Spinal cord (tissue), 10 donors: ENCODE measurements around the gene LRRIQ3. TPM values are rescaled to one million over a fixed set of nuclear protein-coding genes. Genes with fewer than 3 reads are reported as not detected.
A peak's percentile ranks its signal among the peaks of the same experiment; 100 is the strongest.

Experiments
- DNase-seq, 6 donors: peaks; one replicate each; pipeline versions ENCODE4 v3.0.0 to v3.0.0-alpha.2; 2013 to 2015; ENCODE audit warnings: low spot score in 6 of 6, low read depth in 4 of 6
- H3K27ac ChIP-seq: one replicate; pipeline ENCODE4 v1.5.1; 2013; ENCODE audit warnings: low read depth, low read length, control low read depth
- H3K27me3 ChIP-seq: one replicate; pipeline ENCODE4 v1.6.1; 2013; ENCODE audit warnings: low read length; ENCODE audit not compliant: control insufficient read depth, insufficient read depth
- H3K36me3 ChIP-seq: one replicate; pipeline ENCODE4 v1.6.1; 2013; ENCODE audit warnings: low read length; ENCODE audit not compliant: control insufficient read depth, insufficient read depth
- H3K4me1 ChIP-seq: one replicate; pipeline ENCODE4 v1.6.1; 2013; ENCODE audit warnings: low read length; ENCODE audit not compliant: control insufficient read depth, insufficient read depth
- H3K4me3 ChIP-seq: one replicate; pipeline ENCODE4 v1.5.1; 2013; ENCODE audit warnings: low read depth, low read length, control low read depth
- H3K9me3 ChIP-seq: one replicate; pipeline ENCODE4 v1.6.1; 2013; ENCODE audit warnings: low read length; ENCODE audit not compliant: control insufficient read depth, insufficient read depth
- WGBS: methylation state at CpG from one replicate; pipeline ENCODE4 v1.1.5; 2013; ENCODE audit warnings: missing lambda C conversion rate; ENCODE audit not compliant: insufficient coverage; 5-methylcytosine and 5-hydroxymethylcytosine counted together
- long read RNA-seq, 4 donors: transcript quantifications; one replicate each; lab custom pipeline, GENCODE V29; 2026
- polyA plus RNA-seq, 2 donors: library from polyadenylated mRNA; unstranded; fragments of 120-200 nt; gene quantifications; one replicate each; pipeline ENCODE4 v1.2.1, GENCODE V29; 2013; ENCODE audit not compliant: insufficient read length in 2 of 2
- total RNA-seq, 2 donors: library from RNA; depleted of rRNA in 1 of 2; stranded (reverse); fragments of 120-200 nt in 1 of 2; fragments of >200 nt in 1 of 2; gene quantifications; one replicate each; pipeline versions ENCODE4 v1.2.3 to v1.2.4, GENCODE V29; 2013 to 2014
- donor health status: healthy.

The LRRIQ3 gene
- total RNA-seq (1 to 10 TPM; 1.7 to 1.9 TPM), polyA plus RNA-seq (1 to 10 TPM; 1.2 to 1.4 TPM)
- long read RNA-seq, donor 1: 0 reads
- long read RNA-seq, donor 2: 0 reads
- long read RNA-seq, donor 3: 0 reads
- long read RNA-seq, donor 4: 0 reads

- H3K27me3 ChIP-seq: no peaks in the 10 kb centered on the region
- no peaks in the 10 kb centered on the region for H3K36me3 ChIP-seq
- peak; percentile 91 to 99 (median 94) for DNase-seq
- H3K9me3 ChIP-seq: no peaks in the 10 kb centered on the region
- 2% methylated on average over 38 of the region's 41 CpGs for WGBS
- peak within 1 kb of the TSS; percentile 91 for H3K27ac ChIP-seq
- H3K4me3 ChIP-seq: peak within 1 kb of the TSS; percentile 94
- no peaks in the 10 kb centered on the region for H3K4me1 ChIP-seq
These were observed at the start of gene LRRIQ3, which contains the start of gene FPGT for GRCh38 chr1:74197657-74198552. TSS of gene LRRIQ3 (minus strand) at chr1:74198176. CDS start at chr1:74183684, 14,492 bp downstream. TSS of gene FPGT (plus strand) at chr1:74198242. CDS start at chr1:74198279, 37 bp downstream.

- DNase-seq: no peak
- peaks cover 2% of the 10 kb centered on the region for H3K36me3 ChIP-seq
- no peaks in the 10 kb centered on the region for H3K9me3 ChIP-seq
- no peaks in the 10 kb centered on the region for H3K27me3 ChIP-seq
- H3K4me1 ChIP-seq: no peaks in the 10 kb centered on the region
- no peak overlapping the region for H3K4me3 ChIP-seq
- 100% methylated on average over 1 of the region's 2 CpGs for WGBS
- no peak overlapping the region for H3K27ac ChIP-seq
These were observed 48.3 kb upstream of the LRRIQ3 start for GRCh38 chr1:74246315-74246714.

- no peaks in the 10 kb centered on the region for H3K9me3 ChIP-seq
- H3K36me3 ChIP-seq: peaks cover 2% of the 10 kb centered on the region
- no peaks in the 10 kb centered on the region for H3K27me3 ChIP-seq
- no peak for DNase-seq
- 0% methylated on average over 1 of the region's 2 CpGs for WGBS
- no peak overlapping the region for H3K27ac ChIP-seq
- no peaks in the 10 kb centered on the region for H3K4me1 ChIP-seq
- H3K4me3 ChIP-seq: no peak overlapping the region
These were observed 47.3 kb upstream of the LRRIQ3 start for GRCh38 chr1:74245168-74245772.

- H3K27me3 ChIP-seq: no peaks in the 10 kb centered on the region
- no CpG with 5 or more reads among the region's 4 CpGs for WGBS
- H3K4me1 ChIP-seq: no peaks in the 10 kb centered on the region
- no peak overlapping the region for H3K4me3 ChIP-seq
- DNase-seq: no peak
- H3K27ac ChIP-seq: no peak overlapping the region
- no peaks in the 10 kb centered on the region for H3K36me3 ChIP-seq
- H3K9me3 ChIP-seq: no peaks in the 10 kb centered on the region
These were observed 39.8 kb upstream of the LRRIQ3 start for GRCh38 chr1:74237787-74238186.

GRCh38 chr1:74237035-74237434, 39.1 kb upstream of the LRRIQ3 start:
- Histone ChIP-seq H3K9me3 (no peaks in the 10 kb centered on the region), H3K4me3 (no peak overlapping the region), H3K27ac (no peak overlapping the region), H3K27me3 (no peaks in the 10 kb centered on the region), H3K36me3 (no peaks in the 10 kb centered on the region), H3K4me1 (no peaks in the 10 kb centered on the region)
- no peak for DNase-seq
- no CpG with 5 or more reads among the region's 1 CpG for WGBS

GRCh38 chr1:74236440-74236839, 38.5 kb upstream of the LRRIQ3 start:
- H3K36me3 ChIP-seq: no peaks in the 10 kb centered on the region
- no peaks in the 10 kb centered on the region for H3K9me3 ChIP-seq
- no peaks in the 10 kb centered on the region for H3K27me3 ChIP-seq
- 83% methylated on average over 2 of the region's 3 CpGs for WGBS
- no peak for DNase-seq
- no peaks in the 10 kb centered on the region for H3K4me1 ChIP-seq
- no peak overlapping the region for H3K4me3 ChIP-seq
- H3K27ac ChIP-seq: no peak overlapping the region

- no peak within 1 kb of the TSS for H3K4me3 ChIP-seq
- no peak within 1 kb of the TSS for H3K27ac ChIP-seq
- H3K36me3 ChIP-seq: no peaks in the 10 kb centered on the region
- DNase-seq: no peak
- no peaks in the 10 kb centered on the region for H3K4me1 ChIP-seq
- H3K27me3 ChIP-seq: no peaks in the 10 kb centered on the region
- WGBS: 100% methylated on average over 2 of the region's 2 CpGs
- no peaks in the 10 kb centered on the region for H3K9me3 ChIP-seq
These were observed 37.2 kb upstream of the LRRIQ3 start, which contains the start of gene TNNI3K for GRCh38 chr1:74235153-74235552. TSS of gene TNNI3K (plus strand) at chr1:74235387. CDS start at chr1:74235452, 65 bp downstream.

- Histone ChIP-seq H3K27me3 (no peaks in the 10 kb centered on the region), H3K27ac (no peak overlapping the region), H3K4me1 (no peaks in the 10 kb centered on the region), H3K9me3 (peaks cover 9% of the 10 kb centered on the region), H3K36me3 (no peaks in the 10 kb centered on the region), H3K4me3 (no peak overlapping the region)
- 83% methylated on average over 3 of the region's 3 CpGs for WGBS
- no peak for DNase-seq
These were observed 25.5 kb upstream of the LRRIQ3 start for GRCh38 chr1:74223453-74223852.

GRCh38 chr1:74222701-74223100, 24.7 kb upstream of the LRRIQ3 start:
- Histone ChIP-seq H3K4me1 (no peaks in the 10 kb centered on the region), H3K27ac (no peak overlapping the region), H3K36me3 (no peaks in the 10 kb centered on the region), H3K9me3 (peaks cover 8% of the 10 kb centered on the region), H3K27me3 (no peaks in the 10 kb centered on the region), H3K4me3 (no peak overlapping the region)
- no peak for DNase-seq
- WGBS: 98% methylated on average over 5 of the region's 5 CpGs
